GM21381 (cell line): ENCODE data around the gene UBE2J1.
"Not testable (repeated sequence)": the region's sequence is repeated elsewhere in the genome, so short reads cannot be mapped to it uniquely, and the experiment has no call there.

Experiments used
- ATAC-seq: cut with Tn5 transposase; IDR thresholded peaks from one replicate; pipeline ENCODE4 v1.9.1; 2021; ENCODE audit warnings: mild to moderate bottlenecking, moderate library complexity; ENCODE audit not compliant: unreplicated experiment

UBE2J1 gene, protein sequence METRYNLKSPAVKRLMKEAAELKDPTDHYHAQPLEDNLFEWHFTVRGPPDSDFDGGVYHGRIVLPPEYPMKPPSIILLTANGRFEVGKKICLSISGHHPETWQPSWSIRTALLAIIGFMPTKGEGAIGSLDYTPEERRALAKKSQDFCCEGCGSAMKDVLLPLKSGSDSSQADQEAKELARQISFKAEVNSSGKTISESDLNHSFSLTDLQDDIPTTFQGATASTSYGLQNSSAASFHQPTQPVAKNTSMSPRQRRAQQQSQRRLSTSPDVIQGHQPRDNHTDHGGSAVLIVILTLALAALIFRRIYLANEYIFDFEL

DNA sequence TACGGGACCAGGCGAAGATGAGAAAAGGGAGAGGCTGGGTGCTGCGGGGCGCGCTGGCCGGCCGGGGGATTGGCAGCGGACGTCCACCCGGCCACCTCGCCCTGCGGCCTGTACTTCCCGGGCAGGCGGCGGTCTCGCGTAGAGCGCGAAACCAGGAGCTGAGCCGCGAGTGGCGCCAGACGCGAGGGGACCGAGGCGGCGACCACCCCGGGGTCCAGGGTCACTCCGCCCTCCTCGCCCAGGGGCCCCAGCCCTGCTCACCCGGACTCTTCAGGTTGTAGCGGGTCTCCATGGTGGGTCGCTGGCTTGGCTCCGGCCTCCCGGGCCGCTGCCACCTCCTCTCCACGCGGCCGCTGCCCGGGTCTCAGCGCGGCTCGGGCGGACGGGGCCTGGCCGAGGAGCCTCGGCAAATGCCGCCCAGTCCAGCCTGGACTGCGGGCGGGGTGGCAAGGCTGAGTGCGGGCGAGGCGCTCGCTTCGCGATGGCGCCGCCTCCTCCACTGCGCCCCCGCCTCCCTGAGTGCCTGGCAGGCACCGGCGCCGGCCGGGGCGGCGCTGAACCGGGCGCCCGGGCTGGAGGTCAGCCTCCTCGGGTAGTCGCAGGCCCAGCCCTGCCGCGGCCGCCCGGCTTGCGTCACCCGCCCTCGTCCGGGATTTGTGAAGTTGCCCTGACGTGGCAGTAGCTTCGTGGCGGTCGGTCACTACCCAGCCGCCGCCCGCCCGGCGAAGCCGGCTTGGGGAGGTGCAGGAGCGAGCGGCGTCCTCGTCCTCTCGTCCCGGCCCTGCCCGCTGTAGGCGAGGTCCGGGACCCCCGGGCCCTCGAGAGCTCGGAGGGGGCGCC lies at the start of gene UBE2J1:
Gene UBE2J1 (minus strand): TSS at position 445 of the 840 bp plus-strand sequence. CDS start 153 bp downstream, at position 292.
- ATAC-seq: peak; percentile 44

DNA sequence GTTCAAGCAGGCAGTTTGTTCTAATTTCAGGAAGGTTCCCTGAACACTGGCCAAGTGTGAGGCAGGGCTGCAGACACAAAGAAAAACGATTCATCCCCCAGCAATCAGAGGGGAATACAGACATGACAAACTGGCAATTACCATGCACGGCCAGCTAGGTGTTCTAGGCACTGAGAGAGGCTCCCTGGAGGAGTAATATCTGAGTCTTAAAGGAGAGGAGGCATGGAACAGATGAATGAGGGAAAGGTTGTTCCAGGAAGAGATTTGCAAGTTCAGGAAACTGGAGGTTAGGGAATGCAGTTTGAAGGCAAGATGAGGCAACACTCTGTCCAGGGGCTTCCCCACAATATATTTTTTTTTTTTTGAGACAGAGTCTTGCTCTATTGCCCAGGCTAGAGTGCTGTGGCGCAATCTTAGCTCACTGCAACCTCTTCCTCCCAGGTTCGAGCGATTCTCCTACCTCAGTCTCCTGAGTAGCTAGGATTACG lies 48.4 kb upstream of the UBE2J1 start:
- no peak for ATAC-seq

DNA sequence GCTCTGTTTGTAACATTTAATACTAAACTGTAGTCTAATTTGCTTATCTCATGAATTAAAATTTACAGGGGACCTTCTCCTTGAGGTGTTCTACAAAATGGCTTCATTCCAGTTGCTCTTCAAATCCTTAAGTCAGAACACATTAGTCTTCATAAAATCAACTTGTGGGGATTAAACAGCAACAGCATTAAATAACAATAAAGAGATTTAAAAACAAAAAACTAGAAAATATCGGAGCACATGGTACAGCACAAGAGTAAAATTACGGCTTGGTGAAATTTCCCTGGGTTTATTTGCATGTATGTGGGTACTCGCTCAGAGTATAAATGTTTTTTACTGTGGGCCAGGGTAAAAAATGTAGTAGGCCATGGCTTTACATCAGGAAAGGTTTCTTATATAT lies 47.5 kb upstream of the UBE2J1 start:
- no peak for ATAC-seq

DNA sequence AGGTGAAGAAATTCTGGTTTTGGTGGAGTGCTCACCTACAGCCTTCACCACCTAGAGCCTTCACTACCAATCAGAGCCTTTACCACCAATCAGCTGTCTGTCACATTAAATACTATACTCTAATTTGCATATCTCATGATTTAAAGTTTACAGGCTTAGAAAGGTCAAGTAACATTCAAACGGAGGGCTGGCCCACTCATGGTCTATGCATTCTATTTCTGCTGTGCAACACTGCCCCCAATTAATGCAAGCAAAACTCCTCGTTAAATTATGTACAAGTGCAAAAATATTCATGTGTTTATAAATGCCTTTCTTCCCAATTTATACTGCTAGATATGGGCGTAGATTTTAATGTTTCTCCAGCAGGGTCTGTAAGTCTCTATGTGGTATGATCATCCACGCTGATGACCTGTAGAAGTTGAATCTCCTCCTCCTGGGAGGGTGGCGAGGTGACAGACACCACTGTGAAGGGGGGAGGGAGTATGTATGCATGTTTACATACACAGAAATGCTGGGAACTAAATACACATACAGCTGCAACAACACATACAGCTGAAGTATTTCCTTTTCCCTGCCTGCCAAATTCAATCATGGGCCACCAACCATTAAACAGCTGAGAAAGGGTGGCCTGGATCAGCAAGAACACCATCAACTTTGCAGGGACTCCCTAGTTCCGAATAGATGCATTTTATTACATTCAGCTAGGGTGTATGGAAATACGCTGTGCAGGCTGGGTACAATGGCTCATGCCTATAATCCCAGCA lies 46.4 kb upstream of the UBE2J1 start:
- ATAC-seq: no peak

DNA sequence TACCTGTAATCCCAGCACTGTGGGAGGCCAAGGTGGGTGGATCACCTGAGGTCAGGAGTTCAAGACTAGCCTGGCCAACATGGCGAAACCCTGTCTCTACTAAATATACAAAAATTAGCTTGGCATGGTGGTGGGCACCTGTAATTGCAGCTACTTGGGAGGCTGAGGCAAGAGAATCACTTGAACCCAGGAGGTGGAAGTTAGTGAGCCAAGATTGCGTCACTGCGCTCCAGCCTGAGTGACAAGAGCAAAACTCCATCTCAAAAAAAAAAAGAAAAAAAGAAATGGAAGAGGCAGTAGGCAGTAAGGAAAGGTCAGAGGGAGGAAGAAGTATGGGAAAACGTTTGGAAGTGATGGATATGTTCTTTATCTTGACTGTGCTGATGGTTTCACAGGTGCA lies 45.4 kb upstream of the UBE2J1 start:
- ATAC-seq: not testable (repeated sequence)

DNA sequence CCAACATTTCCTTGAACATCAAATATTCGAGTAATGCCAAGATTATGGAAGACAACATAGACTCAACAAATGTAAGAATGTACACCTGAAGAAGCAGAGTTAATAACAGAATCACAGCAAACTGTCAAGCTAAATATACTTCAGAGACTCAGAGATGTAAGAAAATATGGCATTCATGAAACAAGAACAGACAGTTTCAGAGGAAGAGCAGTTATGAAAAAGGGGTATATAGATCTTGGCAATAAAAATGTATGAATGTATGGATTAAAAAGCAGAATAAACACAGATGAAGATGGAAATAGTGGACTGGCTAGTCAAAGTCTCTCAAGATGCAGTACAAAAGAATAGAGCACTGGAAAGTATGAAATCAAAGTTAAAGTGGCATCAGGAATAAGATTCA lies 41.1 kb upstream of the UBE2J1 start:
- ATAC-seq: no peak

DNA sequence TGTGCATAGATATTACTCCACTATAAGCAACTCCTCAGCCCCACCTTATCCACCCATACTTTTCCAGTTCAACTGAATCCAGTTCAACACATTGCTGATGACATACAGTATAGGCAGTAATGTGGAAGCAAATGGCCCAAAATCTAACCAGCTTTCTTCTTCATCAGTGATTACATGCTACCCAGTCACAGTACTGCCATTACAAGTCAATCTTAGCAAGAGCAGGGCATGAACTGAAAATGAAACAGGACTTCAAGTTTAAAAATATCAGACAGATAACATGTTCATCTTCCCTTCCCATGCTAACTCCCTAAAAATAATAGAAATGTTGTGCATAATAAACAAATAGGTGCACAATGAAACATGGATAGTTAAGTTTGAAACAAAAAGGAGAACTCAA lies 40.3 kb upstream of the UBE2J1 start:
- no peak for ATAC-seq

DNA sequence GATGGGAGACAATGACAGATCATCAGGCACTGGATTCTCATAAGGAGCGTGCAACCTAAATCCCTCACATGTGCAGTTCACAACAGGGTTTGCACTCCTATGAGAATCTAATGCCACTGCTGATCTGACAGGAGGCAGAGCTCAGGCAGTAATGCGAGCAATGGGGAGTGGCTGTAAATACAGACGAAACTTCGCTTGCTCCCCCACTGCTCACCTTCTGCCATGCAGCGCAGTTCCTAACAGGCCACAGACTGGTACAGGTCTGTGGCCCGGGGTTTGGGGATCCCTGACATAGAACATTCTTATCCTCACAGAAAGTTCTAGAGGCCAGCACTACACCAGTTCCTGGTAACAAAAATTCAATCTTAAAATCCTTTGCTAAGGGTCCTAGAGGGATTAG lies 36.3 kb upstream of the UBE2J1 start:
- ATAC-seq: no peak

DNA sequence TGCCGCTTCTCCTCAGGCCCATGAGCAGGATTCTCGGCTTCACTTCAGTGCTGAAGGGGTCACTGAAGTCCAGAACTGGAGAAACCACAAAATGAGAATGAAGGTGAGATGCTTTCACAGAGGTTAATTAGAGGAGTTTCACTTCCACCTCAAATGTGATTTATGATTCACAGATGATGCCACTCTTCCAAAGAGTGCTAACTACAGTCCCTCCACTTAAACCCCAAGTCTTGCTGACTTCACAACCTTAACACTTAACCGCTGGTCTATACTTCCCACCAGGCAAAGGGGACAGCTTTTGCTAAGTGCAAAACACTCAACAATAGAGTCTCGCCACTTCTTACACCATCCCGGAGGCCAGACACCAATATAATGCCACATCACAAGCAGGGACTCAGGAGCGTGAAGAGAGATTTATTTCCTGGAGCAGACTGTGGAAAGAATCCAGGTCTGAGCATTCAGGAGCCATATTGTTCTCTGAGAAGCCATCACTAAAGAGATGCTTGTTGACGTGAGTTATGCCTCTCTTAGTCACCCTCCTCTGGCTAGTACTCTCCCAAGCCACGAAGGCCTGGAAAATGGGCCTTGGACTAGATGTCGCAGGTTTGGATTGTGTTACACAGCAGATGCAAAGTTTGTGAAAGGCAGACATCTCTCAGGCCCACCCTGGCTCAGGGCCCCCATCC lies 35.1 kb upstream of the UBE2J1 start:
- peak; percentile 96 for ATAC-seq

DNA sequence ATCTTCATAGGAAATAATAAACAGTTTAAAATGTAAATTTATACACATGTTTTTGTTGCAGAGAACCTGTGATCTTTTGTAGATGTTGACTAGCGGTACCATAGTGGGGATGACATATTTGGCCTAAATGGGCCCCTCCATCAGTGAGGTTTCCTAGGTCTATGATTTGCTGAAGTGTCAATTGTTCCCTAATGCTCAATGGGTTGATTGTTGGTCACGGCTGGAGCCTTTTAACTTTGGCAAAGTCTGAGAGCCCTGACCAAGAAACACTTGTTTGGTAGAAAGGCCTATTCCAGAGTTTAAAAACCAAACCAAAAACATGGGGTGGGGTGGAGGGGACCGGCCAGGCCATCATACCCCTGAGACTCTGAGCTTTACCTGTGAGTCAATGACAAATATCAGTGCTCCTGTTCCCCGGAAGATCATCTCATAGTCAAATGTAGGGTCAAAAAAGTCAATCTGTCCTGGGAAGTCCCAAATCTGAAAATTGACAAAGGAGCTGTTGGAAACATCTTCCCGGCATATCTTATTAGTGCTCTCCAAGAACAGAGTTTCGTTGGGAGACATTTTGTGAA lies 34.5 kb upstream of the UBE2J1 start:
- ATAC-seq: peak; percentile 23

DNA sequence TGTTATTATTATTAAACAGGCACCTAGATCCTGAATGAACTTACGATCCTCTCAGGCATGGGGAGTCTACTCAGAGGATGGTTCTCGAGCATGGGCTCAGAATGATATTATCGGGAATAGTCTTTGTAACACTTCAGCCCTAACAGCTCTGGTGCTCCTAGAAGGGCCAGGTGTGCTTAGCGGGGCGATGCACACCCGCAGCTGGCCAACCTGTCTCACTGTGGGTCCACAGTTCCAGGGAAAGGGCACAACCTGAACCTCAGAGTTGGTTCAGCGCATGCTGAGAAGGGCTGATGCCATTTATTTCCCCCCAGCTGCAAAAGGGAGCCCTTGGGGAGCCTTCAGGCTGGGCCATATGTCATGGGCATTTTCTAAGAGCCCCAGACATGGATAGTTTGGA lies 33.3 kb upstream of the UBE2J1 start:
- no peak for ATAC-seq

DNA sequence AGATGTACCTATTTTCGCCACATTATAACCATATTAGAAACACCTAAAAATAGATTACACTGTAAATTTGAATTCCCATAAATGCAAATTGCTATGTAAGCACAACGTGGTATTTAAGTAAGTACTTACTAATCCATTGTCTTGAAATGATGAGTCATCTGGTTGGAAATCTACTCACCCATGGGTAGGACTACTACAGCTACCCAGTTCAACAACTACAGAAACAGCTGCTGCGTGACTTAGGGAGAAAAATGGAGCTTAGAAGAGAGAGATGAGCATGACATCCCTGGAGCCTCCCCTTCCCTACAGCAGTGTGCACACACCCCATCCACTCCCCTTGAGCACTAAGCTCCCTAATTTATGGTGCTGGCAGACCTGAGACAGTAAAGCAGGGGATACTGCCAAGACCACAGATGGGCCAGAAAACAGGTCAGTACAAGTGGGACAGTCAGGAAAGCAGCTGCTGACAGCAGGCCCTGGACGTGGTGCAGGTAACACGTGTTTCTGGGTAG lies 32.7 kb upstream of the UBE2J1 start:
- no peak for ATAC-seq

DNA sequence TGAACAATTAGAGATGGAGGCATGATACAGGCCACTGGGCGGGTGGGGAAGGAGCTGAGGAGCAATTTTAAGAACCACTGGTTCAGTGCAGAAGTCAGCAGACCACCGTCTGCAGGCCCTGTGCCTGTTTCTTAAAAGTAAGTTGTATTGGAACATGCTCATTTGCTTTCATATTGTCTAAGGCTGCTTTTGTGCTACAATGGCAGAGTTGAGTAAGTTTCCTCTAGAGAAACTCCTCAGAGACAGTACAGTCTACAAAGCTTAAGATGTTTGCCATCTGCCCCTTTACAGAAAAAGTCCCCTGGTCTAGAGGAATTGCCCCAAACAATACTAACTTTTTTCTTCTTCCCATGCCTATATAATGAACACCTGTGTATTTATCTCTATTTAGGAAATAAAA lies 28.5 kb upstream of the UBE2J1 start:
- no peak for ATAC-seq

DNA sequence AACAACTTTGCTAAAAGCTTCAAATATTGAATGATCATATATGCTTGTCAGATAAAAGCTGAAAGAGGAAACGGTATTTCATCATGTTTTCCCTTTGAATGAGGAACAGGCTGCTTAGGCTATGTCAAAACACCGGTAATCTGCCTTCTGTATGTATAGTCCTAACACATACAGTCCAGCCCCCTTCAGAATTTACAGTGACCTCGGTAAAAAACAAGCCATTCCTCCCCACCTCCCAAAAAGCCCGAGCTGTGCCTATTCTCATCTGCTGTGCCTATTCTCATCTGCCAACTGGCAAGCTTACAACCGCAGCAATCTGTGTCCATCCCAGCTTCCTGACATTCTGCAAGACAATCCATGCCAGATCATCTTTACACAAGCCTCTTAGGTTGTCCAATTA lies 26.8 kb upstream of the UBE2J1 start:
- no peak for ATAC-seq

DNA sequence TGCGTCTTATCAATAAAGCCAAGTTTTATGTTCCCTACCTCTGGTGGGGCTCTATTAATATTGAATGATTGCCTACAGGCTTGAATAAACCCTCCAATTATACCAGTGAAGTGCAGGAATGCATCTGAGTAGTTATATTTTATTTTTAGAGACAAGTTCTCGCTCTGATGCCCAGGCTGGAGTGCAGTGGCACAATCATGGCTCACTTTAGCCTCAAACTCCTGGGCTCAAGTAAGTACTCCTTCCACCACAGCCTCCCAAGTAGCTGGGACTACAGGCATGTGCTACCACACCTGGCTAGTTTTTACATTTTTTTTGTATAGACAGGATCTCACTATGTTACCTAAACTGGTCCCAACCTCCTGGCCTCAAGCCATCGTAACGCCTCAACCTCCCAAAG lies 26.1 kb upstream of the UBE2J1 start:
- no peak for ATAC-seq

DNA sequence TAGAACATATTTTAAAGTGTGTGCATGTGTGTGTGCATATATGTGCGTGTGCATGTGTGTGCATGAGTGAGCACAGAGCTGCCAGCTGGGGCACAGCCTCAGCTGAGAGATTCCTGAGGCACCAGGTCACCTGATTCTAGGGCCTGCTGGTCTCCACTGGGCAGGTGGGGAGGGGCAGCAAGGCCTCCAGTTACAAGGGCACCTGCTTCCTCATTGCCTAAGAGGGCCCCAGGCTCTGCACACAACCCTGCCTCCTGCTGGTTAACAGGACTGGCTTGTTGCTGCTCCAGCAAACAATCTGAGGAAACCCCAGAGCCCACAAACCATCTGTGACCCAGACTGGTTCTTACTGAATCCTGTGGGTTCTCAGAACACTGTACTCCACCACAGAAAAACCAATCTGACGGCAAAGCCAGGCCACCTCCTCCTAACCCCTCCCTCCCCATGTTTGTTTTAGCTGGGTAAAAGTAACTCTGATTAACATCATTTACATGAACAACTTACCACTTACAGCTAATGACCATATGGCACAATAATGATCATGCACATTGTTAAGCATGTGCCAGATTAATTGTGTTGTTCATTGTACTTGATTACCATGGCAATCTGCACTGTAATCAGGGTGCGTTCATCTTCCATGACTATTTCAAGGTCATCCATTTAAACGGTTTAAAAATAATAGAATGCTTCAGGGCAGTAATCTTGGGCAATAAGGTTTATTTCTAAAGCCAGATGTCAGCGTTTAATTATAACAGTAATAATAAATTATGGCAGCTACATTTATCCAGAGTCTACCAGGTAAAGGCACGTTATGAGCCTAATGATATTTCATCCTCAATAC lies 23.1 kb upstream of the UBE2J1 start:
- ATAC-seq: peak; percentile 66

DNA sequence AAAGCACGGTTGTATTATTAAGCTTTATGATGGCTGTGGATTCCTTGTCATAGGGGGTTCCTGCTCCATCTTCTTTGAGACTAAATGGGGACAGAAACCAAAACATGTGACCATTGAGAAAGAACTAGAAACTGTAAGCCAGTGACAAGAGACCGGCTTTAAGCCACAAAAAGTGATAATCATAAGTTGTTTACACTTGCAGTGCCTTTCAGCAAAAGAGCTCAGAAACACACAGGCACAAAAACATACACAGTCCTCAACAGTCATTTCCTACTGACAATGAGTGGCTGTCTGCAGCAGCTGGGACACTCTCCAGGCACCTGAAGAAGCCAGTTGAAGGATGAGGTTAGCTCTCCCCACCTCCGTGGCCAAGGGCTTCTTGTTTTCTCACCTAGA lies 20.0 kb upstream of the UBE2J1 start:
- ATAC-seq: peak; percentile 40

DNA sequence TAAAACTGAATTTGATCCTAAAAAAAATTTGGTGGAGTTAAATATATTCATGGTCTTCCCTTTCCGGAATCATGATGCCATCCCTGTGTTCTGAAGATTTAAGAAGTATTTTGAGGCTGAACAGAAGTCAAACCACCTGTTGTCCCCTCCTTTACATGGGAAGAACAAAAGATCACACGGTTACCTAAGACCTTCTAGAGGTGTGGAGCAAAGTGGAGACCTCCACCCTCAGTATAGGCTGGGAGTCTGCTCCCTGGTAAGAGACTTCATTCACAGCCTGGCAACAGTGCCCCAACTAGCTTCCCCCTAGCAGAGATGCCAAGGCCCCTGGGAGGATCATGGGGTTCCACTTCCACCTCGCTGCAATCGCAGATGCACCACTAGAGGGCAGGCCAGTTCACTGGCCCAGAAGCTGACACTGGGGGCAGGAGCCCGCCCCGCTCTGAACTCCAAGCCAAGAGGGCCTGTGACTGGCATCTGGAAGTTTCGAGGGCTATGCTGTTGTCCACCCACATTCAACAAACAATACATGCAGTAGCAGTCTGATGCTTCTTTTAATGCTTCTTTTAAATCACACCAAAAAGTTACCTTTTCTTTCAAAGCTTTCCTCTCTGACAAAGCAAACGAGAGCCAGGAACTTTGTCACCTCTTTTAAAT lies 19.5 kb upstream of the UBE2J1 start:
- ATAC-seq: peak; percentile 73

DNA sequence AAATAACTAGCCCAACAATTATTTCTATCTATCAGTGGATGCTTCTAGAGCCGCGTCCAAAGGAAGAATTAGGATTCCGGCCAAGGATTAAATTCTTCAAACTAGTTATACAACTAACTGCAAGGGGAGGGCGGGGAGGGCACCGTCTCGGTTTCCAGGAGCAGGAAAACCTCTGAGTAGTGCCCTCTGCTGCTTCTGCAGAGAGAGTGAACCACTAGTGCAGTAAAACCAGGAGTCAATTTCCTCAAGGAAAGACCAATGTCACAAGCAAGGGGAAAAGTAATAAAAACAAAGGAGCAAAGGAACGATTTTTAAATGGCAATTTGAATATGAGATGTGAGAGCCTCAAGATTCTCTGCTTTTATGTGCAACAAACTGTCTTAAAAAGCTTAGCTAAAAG lies 16.5 kb upstream of the UBE2J1 start:
- no peak for ATAC-seq
